ENCODE results near the gene CYSLTR2. TPM values are rescaled to one million over a fixed set of nuclear protein-coding genes. Genes with fewer than 3 reads are reported as not detected.

The CYSLTR2 gene
- total RNA-seq, 4 donors from 2014 or later: 0.14 to 0.16 TPM; not detected in 2

GRCh38 chr13:48624858-48625257 is 28.9 kb upstream of the CYSLTR2 start:
- no peak for DNase-seq
- TF ChIP-seq POLR2A (IDR thresholded peaks at IDR 0.05) (no peak), POLR2AphosphoS5 (IDR thresholded peaks at IDR 0.05) (no peak), EP300 (IDR thresholded peaks at IDR 0.05; ENCODE audit: low read depth) (no peak), CTCF (IDR thresholded peaks at IDR 0.05) (no peak)
- no peaks in the 10 kb centered on the region for H3K36me3 ChIP-seq
- WGBS, 2 donors (ENCODE audit: low coverage in 1 of 2): 64 to 84% methylated on average over 3 to 4 of the region's 4 CpGs
- intact Hi-C loops (cut with DNase I; ENCODE audit: low total_unique reads): no loop called here
- in situ Hi-C loops (cut with MboI; ENCODE audit: low pct_ligation_motif_present in 1 of 4, low pct_unique_long_range_greater_than_20kb in 1 of 4, low sequenced_read_pairs in 3 of 4): no loop called here
- no peaks in the 10 kb centered on the region for H3K27me3 ChIP-seq
- H3K9me3 ChIP-seq: no peaks in the 10 kb centered on the region
- H3K4me1 ChIP-seq: peaks cover 0 to 31% (median 5%) of the 10 kb centered on the region in 4 donors
- H3K27ac ChIP-seq: no peak overlapping the region
- no peak overlapping the region for H3K4me3 ChIP-seq

DNA sequence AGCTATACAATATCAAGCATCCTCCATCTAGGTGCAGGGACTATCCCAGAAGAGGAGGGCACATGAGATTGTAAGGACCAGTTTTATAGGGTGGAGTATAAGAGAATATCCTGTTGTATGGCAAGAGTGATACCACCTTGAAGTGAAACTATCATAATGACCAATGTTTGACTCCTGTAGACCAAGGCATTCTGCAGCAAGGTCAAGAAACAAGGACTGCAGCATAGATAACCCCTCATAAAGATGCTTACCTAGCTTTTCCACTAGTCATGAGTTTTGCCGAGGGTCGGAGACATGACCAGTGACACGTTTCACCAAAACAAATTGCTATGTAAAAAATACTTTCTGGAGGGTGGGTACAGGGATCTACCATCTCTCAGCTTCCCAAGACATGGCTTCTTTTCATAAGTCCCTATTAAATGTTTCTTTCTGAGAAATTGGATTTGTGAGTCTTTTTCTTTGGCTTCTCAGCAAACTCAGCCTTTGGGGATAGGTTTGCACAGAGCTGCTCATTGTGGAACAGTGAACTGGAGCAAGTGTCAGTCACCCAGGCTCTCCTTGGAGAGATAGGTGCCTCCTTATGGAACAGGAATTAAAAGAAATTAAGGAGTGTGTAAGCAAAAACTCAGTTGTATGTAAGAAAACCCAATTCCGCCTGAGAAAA is 28.2 kb upstream of the CYSLTR2 start:
- Histone ChIP-seq H3K4me1 (peaks cover 0 to 38% (median 9%) of the 10 kb centered on the region in 4 donors), H3K27ac (no peak overlapping the region), H3K27me3 (no peaks in the 10 kb centered on the region), H3K36me3 (no peaks in the 10 kb centered on the region), H3K4me3 (no peak overlapping the region), H3K9me3 (no peaks in the 10 kb centered on the region)
- 68 to 82% methylated on average over 2 to 4 of the region's 4 CpGs for WGBS, 2 donors (ENCODE audit: low coverage in 1 of 2)
- in situ Hi-C loops (cut with MboI; ENCODE audit: low pct_ligation_motif_present in 1 of 4, low pct_unique_long_range_greater_than_20kb in 1 of 4, low sequenced_read_pairs in 3 of 4) (no loop called here), intact Hi-C loops (cut with DNase I; ENCODE audit: low total_unique reads) (no loop called here)
- no peak for TF ChIP-seq EP300 (IDR thresholded peaks at IDR 0.05; ENCODE audit: low read depth)
- no peak for TF ChIP-seq POLR2AphosphoS5 (IDR thresholded peaks at IDR 0.05)
- TF ChIP-seq POLR2A (IDR thresholded peaks at IDR 0.05): no peak
- no peak for TF ChIP-seq CTCF (IDR thresholded peaks at IDR 0.05)
- DNase-seq: no peak

- intact Hi-C loops (cut with DNase I; ENCODE audit: low total_unique reads) (no loop called here), in situ Hi-C loops (cut with MboI; ENCODE audit: low pct_ligation_motif_present in 1 of 4, low pct_unique_long_range_greater_than_20kb in 1 of 4, low sequenced_read_pairs in 3 of 4) (no loop called here)
- no peaks in the 10 kb centered on the region for H3K36me3 ChIP-seq
- no peak for DNase-seq
- no peak for TF ChIP-seq EP300 (IDR thresholded peaks at IDR 0.05; ENCODE audit: low read depth)
- TF ChIP-seq POLR2A (IDR thresholded peaks at IDR 0.05): no peak
- TF ChIP-seq POLR2AphosphoS5 (IDR thresholded peaks at IDR 0.05): no peak
- no peak for TF ChIP-seq CTCF (IDR thresholded peaks at IDR 0.05)
- no peak overlapping the region for H3K4me3 ChIP-seq
- H3K27ac ChIP-seq: no peak overlapping the region
- WGBS, 2 donors (ENCODE audit: low coverage in 1 of 2): 17 to 20% methylated on average over 1 of the region's 1 CpG
- no peaks in the 10 kb centered on the region for H3K27me3 ChIP-seq
- H3K9me3 ChIP-seq: no peaks in the 10 kb centered on the region
- H3K4me1 ChIP-seq: peaks cover 0 to 38% (median 9%) of the 10 kb centered on the region in 4 donors
Observed at GRCh38 chr13:48626077-48626449, 27.7 kb upstream of the CYSLTR2 start.

DNA sequence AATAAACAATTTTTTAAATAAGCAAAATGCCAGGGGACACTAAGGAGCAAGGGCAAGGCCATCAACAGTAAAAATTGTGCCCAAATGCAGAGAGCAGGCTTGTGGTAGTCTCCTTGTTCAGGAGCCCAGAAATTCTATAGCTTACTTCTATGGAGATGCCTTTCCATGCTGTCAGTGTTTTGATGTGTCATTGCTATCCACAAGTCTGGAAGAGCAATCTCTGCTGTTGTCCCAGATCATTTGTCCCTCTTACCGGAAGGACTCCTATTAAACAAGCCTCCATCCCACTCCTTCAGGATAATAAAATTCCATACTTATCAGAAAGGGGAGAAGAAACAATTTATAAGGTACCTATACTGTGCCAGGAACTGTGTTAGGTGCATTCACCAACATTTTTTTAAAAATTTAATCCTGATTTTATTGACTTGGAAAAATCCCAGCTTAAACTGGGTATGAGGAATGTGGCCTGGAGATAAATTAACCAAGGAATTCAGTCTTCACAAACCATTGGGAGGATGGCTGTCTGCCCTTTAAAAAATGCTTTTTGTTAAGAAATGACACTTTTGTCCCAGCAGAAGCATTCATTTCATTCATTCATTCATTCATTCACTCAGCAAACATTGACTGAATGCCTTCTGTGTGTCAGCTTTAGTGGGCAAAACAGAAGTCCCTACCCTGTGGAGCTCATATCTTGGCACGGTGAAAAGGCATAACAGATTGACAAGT is 26.8 kb upstream of the CYSLTR2 start:
- no peak for DNase-seq
- in situ Hi-C loops (cut with MboI; ENCODE audit: low pct_ligation_motif_present in 1 of 4, low pct_unique_long_range_greater_than_20kb in 1 of 4, low sequenced_read_pairs in 3 of 4): no loop called here
- Histone ChIP-seq H3K27me3 (no peaks in the 10 kb centered on the region), H3K4me3 (no peak overlapping the region), H3K36me3 (no peaks in the 10 kb centered on the region), H3K9me3 (no peaks in the 10 kb centered on the region), H3K27ac (no peak overlapping the region), H3K4me1 (peaks cover 0 to 38% (median 9%) of the 10 kb centered on the region in 4 donors)
- intact Hi-C loops (cut with DNase I; ENCODE audit: low total_unique reads): no loop called here
- TF ChIP-seq EP300 (IDR thresholded peaks at IDR 0.05; ENCODE audit: low read depth) (no peak), POLR2AphosphoS5 (IDR thresholded peaks at IDR 0.05) (no peak), CTCF (IDR thresholded peaks at IDR 0.05) (no peak), POLR2A (IDR thresholded peaks at IDR 0.05) (no peak)
- 83 to 95% methylated on average over 2 of the region's 2 CpGs for WGBS, 2 donors (ENCODE audit: low coverage in 1 of 2)

Data from transverse colon (tissue), 4 donors.